ENCODE results near the gene KCNQ5.

KCNQ5 gene

DNA sequence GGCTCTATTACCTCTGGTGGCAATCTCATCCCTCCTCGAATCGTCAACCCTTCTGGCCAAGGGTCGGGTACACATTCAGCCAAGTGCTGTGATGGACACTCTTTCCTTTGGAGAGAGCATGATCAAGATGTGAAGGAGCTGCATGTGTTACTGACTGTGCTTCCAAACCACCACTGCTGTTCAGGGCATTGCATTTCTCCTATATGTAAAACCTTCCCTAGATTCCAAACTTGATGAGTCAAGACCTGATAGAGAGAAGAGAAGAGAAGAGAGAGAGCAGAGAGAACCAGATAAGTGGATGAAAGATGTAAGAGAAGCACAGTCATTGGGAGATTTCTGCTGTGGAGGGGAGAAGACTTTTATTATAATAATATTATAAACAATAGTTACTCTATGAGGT, 162.2 kb downstream of the KCNQ5 start:
- H3K27me3 ChIP-seq (ENCODE audit: control insufficient read depth in 1 of 2, insufficient read depth in 2 of 2, low read length in 2 of 2), result no peaks in the 10 kb centered on the region

DNA sequence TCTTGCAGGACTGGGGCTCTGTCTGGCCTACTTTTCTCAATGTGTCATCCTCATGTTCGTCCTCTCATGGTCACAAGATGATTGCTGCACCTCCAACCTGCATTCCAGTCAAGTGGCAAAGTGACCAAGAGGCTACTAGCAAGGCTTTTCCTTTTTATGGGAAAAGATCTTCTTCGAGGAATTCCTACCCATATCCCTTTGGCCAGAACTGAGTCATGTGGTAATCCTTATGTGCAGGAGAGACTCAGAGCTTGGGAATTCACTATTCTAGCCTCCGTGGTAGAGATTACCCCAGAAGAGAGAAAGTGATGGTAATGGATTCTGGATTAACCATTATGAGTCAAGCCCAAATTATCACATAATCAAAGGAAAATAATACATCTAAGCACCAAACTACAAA, 162.7 kb downstream of the KCNQ5 start:
- Histone ChIP-seq H3K27me3 (ENCODE audit: control insufficient read depth in 1 of 2, insufficient read depth in 2 of 2, low read length in 2 of 2) (no peaks in the 10 kb centered on the region), H3K36me3 (ENCODE audit: insufficient read depth, low read length) (no peaks in the 10 kb centered on the region), H3K27ac (ENCODE audit: low read depth, low read length) (no peak overlapping the region), H3K4me3 (ENCODE audit: low read depth in 1 of 2, low read length in 2 of 2) (no peak overlapping the region), H3K4me1 (ENCODE audit: insufficient read depth, low read length) (peaks cover 4% of the 10 kb centered on the region), H3K9ac (ENCODE audit: low read length) (no peak overlapping the region), H3K9me3 (ENCODE audit: low read length) (no peaks in the 10 kb centered on the region)

More for the DNA sequence above, 162.2 kb downstream of the KCNQ5 start:
- peaks cover 4% of the 10 kb centered on the region for H3K4me1 ChIP-seq (ENCODE audit: insufficient read depth, low read length)
- no peaks in the 10 kb centered on the region for H3K36me3 ChIP-seq (ENCODE audit: insufficient read depth, low read length)
- no peak overlapping the region for H3K9ac ChIP-seq (ENCODE audit: low read length)
- no peak overlapping the region for H3K27ac ChIP-seq (ENCODE audit: low read depth, low read length)
- no peak overlapping the region for H3K4me3 ChIP-seq (ENCODE audit: low read depth in 1 of 2, low read length in 2 of 2)
- no peaks in the 10 kb centered on the region for H3K9me3 ChIP-seq (ENCODE audit: low read length)

DNA sequence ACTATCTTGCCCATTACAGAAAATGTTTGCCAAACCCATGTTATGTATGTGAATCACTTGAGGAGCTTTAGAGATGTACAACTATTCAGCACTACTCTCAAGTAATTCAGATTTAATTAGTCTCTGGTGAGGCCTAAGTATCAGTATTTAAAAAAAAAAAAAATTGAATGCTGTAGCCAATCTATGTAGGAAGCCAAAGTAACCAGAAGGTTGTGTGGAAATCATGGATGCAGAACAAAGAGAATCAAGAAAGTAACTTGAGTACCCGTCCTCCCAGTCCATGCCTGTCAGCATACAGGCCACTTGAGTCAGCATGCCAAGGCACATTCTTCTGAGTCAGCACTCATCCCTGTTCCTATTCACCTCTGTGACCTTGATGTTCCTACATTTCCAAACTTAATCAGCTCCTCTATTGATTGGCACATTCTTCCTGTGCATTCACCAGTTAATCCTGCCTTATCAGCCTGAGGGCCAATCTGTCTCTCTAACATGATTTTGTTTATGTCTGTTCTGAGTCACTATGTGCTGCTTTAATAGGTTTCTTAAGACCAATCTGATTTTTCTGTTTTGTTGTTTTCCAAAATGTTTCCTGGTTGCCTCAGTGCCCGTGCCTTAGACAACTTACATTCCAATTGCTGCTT, 165.6 kb downstream of the KCNQ5 start:
- Histone ChIP-seq H3K36me3 (ENCODE audit: insufficient read depth, low read length) (no peaks in the 10 kb centered on the region), H3K27me3 (ENCODE audit: control insufficient read depth in 1 of 2, insufficient read depth in 2 of 2, low read length in 2 of 2) (no peaks in the 10 kb centered on the region), H3K4me3 (ENCODE audit: low read depth in 1 of 2, low read length in 2 of 2) (no peak overlapping the region), H3K27ac (ENCODE audit: low read depth, low read length) (no peak overlapping the region), H3K9me3 (ENCODE audit: low read length) (no peaks in the 10 kb centered on the region), H3K4me1 (ENCODE audit: insufficient read depth, low read length) (peaks cover 4% of the 10 kb centered on the region), H3K9ac (ENCODE audit: low read length) (no peak overlapping the region)

DNA sequence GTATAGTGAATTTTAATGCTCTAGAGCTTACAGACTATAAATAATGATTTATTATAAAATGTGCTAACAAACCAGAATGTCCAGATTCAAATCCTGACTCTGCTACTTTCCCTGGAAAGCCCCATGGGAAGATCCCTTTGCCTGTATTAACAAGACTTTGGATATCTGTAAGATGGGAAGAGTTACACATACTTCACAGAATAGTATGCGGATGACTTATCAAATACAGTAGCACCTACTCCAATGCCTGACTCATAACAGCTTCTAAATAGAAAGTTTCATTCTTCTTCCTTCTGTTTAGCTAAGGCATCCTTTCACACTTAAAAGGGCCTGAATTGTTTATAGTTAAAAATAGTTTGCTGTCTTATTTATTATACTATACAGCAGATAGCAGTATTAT, 166.3 kb downstream of the KCNQ5 start:
- Histone ChIP-seq H3K9ac (ENCODE audit: low read length) (no peak overlapping the region), H3K36me3 (ENCODE audit: insufficient read depth, low read length) (no peaks in the 10 kb centered on the region), H3K4me1 (ENCODE audit: insufficient read depth, low read length) (peaks cover 4% of the 10 kb centered on the region), H3K27ac (ENCODE audit: low read depth, low read length) (no peak overlapping the region), H3K4me3 (ENCODE audit: low read depth in 1 of 2, low read length in 2 of 2) (no peak overlapping the region), H3K27me3 (ENCODE audit: control insufficient read depth in 1 of 2, insufficient read depth in 2 of 2, low read length in 2 of 2) (no peaks in the 10 kb centered on the region), H3K9me3 (ENCODE audit: low read length) (no peaks in the 10 kb centered on the region)

DNA sequence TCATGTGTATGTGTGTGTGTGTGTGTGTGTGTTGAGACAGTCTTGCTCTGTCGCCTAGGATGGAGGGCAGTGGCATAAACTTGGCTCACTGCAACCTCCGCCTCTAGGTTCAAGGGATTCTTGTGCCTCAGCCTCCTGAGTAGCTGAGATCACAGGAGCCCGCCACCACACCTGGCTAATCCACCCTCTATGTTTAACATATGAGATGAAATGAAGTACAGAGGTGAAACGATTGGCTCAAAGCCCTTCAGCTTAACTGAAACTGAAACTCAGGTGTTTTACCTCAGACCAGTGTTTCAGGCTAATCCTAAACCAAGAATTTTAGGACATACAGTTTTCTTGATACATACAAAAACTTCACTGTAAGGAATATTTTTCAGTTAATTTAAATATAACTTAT, 167.3 kb downstream of the KCNQ5 start:
- H3K4me1 ChIP-seq (ENCODE audit: insufficient read depth, low read length), result peaks cover 4% of the 10 kb centered on the region
- H3K9me3 ChIP-seq (ENCODE audit: low read length), result no peaks in the 10 kb centered on the region
- no peaks in the 10 kb centered on the region for H3K27me3 ChIP-seq (ENCODE audit: control insufficient read depth in 1 of 2, insufficient read depth in 2 of 2, low read length in 2 of 2)
- H3K36me3 ChIP-seq (ENCODE audit: insufficient read depth, low read length), result no peaks in the 10 kb centered on the region
- H3K27ac ChIP-seq (ENCODE audit: low read depth, low read length), result no peak overlapping the region
- no peak overlapping the region for H3K9ac ChIP-seq (ENCODE audit: low read length)
- H3K4me3 ChIP-seq (ENCODE audit: low read depth in 1 of 2, low read length in 2 of 2), result no peak overlapping the region

DNA sequence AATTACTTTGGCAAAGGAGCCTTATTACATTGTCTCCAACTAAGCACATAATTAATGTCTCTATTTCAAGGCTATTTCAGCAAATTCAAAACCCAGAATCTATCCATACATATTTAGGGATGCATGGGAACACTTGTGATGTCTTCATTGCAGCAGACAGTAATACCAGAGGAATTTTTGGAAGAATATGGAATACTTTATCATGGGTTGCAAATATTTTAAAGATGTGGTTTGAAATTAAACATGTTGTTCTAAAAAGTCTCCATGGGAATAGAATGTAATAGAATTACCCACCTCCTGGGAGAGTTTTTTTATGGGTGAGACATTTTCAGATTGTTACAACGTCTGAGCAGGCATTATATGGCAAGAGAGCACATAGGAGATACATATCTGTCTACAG, 170.8 kb downstream of the KCNQ5 start:
- H3K9ac ChIP-seq (ENCODE audit: low read length), result no peak overlapping the region
- H3K27me3 ChIP-seq (ENCODE audit: control insufficient read depth in 1 of 2, insufficient read depth in 2 of 2, low read length in 2 of 2), result no peaks in the 10 kb centered on the region
- no peak overlapping the region for H3K27ac ChIP-seq (ENCODE audit: low read depth, low read length)
- H3K4me3 ChIP-seq (ENCODE audit: low read depth in 1 of 2, low read length in 2 of 2), result no peak overlapping the region
- no peaks in the 10 kb centered on the region for H3K9me3 ChIP-seq (ENCODE audit: low read length)
- peaks cover 2% of the 10 kb centered on the region for H3K4me1 ChIP-seq (ENCODE audit: insufficient read depth, low read length)
- no peaks in the 10 kb centered on the region for H3K36me3 ChIP-seq (ENCODE audit: insufficient read depth, low read length)

DNA sequence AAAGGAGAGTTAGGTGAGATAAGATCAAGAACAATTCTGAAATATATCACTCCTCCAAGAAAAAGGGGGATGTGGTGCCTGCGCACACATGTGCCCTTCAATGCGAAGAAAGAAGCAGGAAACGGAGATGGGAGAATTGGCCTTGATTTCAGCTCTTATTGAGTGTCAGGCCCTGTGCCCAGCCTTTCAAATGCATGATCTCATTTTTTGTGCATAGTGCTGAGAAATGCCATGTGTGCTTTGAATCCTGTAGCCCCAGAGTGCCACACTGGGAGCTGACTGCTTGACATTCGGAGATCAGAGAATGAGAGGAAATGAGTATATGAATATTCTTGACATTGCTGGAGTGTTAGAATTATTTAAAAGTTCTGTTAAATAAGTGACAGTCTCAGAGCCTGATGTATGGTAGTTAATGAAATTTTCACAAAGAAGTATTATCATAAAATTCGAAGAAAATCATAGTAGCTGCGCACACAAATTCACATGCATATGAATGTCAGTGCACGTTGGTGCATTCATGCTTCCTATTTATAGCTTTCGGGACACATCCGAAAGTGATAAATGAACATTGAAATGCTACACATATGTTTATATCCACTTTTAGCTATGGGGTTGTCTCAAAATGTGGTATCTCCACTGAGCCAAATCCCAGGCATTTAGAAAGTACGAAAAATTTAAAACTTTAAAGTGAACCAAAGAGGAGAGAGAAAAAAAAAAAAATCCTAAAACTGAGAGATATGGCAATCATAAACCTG, 172.0 kb downstream of the KCNQ5 start:
- Histone ChIP-seq H3K27me3 (ENCODE audit: control insufficient read depth in 1 of 2, insufficient read depth in 2 of 2, low read length in 2 of 2) (no peaks in the 10 kb centered on the region), H3K4me1 (ENCODE audit: insufficient read depth, low read length) (no peaks in the 10 kb centered on the region), H3K4me3 (ENCODE audit: low read depth in 1 of 2, low read length in 2 of 2) (no peak overlapping the region)

DNA sequence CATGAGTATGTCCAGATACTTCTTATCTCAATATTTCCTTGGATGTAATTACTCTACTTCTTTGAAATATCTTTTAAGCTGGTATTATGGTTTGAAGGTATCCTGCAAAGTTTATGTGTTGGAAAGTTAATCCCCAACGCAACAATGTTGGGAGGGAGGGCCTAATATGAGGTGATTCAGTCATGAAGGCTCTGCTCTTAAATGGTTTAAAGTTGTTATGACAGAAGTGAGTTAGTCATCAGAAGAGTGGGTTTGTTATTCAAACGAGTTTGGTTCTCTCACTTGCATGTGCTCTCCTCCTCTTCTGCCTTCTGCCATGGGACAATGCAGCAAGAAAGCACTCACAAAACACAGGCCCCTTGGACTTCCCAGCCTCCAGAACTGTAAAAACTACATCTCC, 176.3 kb downstream of the KCNQ5 start:
- H3K4me1 ChIP-seq (ENCODE audit: insufficient read depth, low read length), result no peaks in the 10 kb centered on the region
- H3K36me3 ChIP-seq (ENCODE audit: insufficient read depth, low read length), result no peaks in the 10 kb centered on the region
- no peaks in the 10 kb centered on the region for H3K9me3 ChIP-seq (ENCODE audit: low read length)
- no peaks in the 10 kb centered on the region for H3K27me3 ChIP-seq (ENCODE audit: control insufficient read depth in 1 of 2, insufficient read depth in 2 of 2, low read length in 2 of 2)
- no peak overlapping the region for H3K27ac ChIP-seq (ENCODE audit: low read depth, low read length)
- no peak overlapping the region for H3K4me3 ChIP-seq (ENCODE audit: low read depth in 1 of 2, low read length in 2 of 2)
- no peak overlapping the region for H3K9ac ChIP-seq (ENCODE audit: low read length)

More for the DNA sequence above, 172.0 kb downstream of the KCNQ5 start:
- no peak overlapping the region for H3K9ac ChIP-seq (ENCODE audit: low read length)
- H3K36me3 ChIP-seq (ENCODE audit: insufficient read depth, low read length), result no peaks in the 10 kb centered on the region
- no peak overlapping the region for H3K27ac ChIP-seq (ENCODE audit: low read depth, low read length)
- H3K9me3 ChIP-seq (ENCODE audit: low read length), result no peaks in the 10 kb centered on the region

DNA sequence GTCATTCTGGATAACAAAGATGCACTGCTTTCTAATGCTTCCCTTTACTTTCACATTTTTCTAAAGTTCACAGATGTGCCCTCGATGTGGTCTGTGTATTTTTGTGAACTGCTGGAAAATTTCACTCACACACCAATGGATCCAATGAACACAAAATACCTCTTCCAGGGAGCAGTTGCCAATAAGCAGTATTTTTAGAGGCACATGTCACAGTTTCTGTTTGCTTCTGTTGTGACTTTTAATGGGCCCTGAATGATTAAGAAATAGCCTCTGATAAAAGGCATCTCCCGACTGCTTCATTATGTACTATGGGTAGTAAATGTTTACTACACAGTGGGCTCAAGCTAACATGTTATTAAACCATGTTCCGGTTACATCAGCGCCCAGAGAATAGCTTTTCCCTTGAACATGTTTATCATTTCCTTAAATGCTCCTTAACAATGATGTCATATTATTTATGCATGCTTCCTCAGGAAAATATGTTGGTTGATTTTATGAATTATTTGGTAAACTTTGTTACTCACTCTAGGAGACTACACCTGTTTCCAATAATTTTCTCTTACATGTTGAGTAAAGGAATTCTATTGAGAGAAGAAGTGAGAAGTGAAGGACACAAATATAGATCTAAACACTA, 188.0 kb downstream of the KCNQ5 start:
- H3K4me1 ChIP-seq (ENCODE audit: insufficient read depth, low read length), result no peaks in the 10 kb centered on the region
- no peaks in the 10 kb centered on the region for H3K36me3 ChIP-seq (ENCODE audit: insufficient read depth, low read length)
- H3K27me3 ChIP-seq (ENCODE audit: control insufficient read depth in 1 of 2, insufficient read depth in 2 of 2, low read length in 2 of 2), result no peaks in the 10 kb centered on the region
- H3K27ac ChIP-seq (ENCODE audit: low read depth, low read length), result no peak overlapping the region
- no peak overlapping the region for H3K9ac ChIP-seq (ENCODE audit: low read length)
- no peak overlapping the region for H3K4me3 ChIP-seq (ENCODE audit: low read depth in 1 of 2, low read length in 2 of 2)
- H3K9me3 ChIP-seq (ENCODE audit: low read length), result no peaks in the 10 kb centered on the region

DNA sequence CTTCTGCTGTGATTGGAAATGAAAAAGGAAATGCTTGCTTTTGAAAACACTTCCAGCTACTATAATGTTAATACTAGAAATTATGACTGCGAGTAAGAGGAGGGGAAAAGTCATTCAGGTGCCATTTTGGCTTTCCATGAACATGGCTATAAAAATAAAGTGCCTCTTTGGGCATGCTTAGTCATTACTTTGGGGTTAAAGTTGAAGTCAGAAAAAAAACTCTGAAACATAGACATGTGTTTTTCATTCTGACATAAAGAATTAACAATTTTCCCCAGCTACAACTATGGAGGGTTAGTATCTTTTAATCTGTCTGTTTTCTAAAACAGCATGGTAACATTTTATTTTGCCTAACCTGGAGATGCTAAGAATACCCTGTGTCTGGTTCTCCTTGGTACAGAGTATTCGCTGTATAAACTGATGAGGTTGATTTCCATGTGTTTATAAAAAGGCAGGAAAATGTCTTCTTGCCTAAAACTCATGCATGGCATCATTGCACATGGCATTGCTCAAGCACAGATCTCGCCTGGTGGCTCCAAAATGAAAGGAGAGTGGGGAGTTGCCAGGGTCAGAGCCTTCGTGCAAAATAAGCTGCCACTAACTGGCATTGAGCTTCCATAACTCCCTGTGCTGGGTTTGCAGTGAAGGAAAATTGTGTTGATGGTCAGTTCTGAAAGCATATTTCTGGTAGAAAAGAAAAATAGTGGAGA, 188.9 kb downstream of the KCNQ5 start:
- Histone ChIP-seq H3K4me3 (ENCODE audit: low read depth in 1 of 2, low read length in 2 of 2) (no peak overlapping the region), H3K9me3 (ENCODE audit: low read length) (no peaks in the 10 kb centered on the region), H3K9ac (ENCODE audit: low read length) (no peak overlapping the region), H3K27ac (ENCODE audit: low read depth, low read length) (no peak overlapping the region), H3K36me3 (ENCODE audit: insufficient read depth, low read length) (no peaks in the 10 kb centered on the region), H3K4me1 (ENCODE audit: insufficient read depth, low read length) (no peaks in the 10 kb centered on the region), H3K27me3 (ENCODE audit: control insufficient read depth in 1 of 2, insufficient read depth in 2 of 2, low read length in 2 of 2) (no peaks in the 10 kb centered on the region)

DNA sequence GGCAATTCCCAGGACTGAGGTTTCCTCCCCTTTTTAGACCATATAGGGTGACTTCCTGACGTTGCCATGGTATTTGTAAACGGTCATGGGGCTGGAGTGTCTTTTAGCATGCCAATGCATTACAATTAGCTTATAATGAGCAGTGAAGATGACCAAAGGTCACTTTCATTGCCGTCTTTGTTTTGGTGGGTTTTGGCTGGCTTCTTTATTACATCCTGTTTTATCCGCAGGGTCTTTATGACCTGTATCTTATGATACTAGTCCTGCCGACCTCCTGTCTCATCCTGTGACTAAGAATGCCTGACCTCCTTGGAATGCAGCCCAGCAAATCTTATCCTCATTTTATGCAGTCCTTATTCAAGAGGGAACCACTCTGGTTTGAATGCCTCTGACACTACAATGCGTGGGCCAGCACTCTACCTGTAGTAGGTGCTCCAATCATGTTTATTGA, 190.1 kb downstream of the KCNQ5 start:
- H3K4me3 ChIP-seq (ENCODE audit: low read depth in 1 of 2, low read length in 2 of 2), result no peak overlapping the region
- H3K27me3 ChIP-seq (ENCODE audit: control insufficient read depth in 1 of 2, insufficient read depth in 2 of 2, low read length in 2 of 2), result no peaks in the 10 kb centered on the region
- no peak overlapping the region for H3K27ac ChIP-seq (ENCODE audit: low read depth, low read length)
- H3K9me3 ChIP-seq (ENCODE audit: low read length), result no peaks in the 10 kb centered on the region
- H3K9ac ChIP-seq (ENCODE audit: low read length), result no peak overlapping the region
- no peaks in the 10 kb centered on the region for H3K4me1 ChIP-seq (ENCODE audit: insufficient read depth, low read length)
- H3K36me3 ChIP-seq (ENCODE audit: insufficient read depth, low read length), result no peaks in the 10 kb centered on the region

Measured in muscle layer of colon (tissue), 2 donors.